RWPE2 (cell line): Measurements from ENCODE around the gene TTC28.

Experiments
- ATAC-seq: fragments of 200-7000 bp; cut with Tn5 transposase; 3 replicates; pipeline ENCODE4 v1.9.1; 2021; ENCODE audit warnings: low read depth
- DNase-seq: peaks from one replicate; pipeline ENCODE4 v3.0.0-alpha.2; 2020; ENCODE audit warnings: low spot score
- H3K27ac ChIP-seq: fragments of 450-650 bp; 2 replicates; pipeline ENCODE4 v1.5.1; 2017; ENCODE audit warnings: mild to moderate bottlenecking; ENCODE audit not compliant: poor library complexity, severe bottlenecking
- H3K27me3 ChIP-seq: fragments of 250-450 bp; sonication (Bioruptor Pico); 2 replicates; pipeline ENCODE4 v1.5.1; 2021; ENCODE audit warnings: mild to moderate bottlenecking, moderate library complexity; ENCODE audit not compliant: insufficient read depth, poor library complexity, severe bottlenecking
- H3K36me3 ChIP-seq: fragments of 250-450 bp; sonication (Bioruptor Pico); 2 replicates; pipeline ENCODE4 v1.5.1; 2020; ENCODE audit warnings: low read depth, mild to moderate bottlenecking, moderate library complexity
- H3K4me1 ChIP-seq: fragments of 250-450 bp; sonication (Bioruptor Pico); 2 replicates; pipeline ENCODE4 v1.5.1; 2021; ENCODE audit warnings: mild to moderate bottlenecking, moderate library complexity; ENCODE audit not compliant: insufficient read depth, poor library complexity, severe bottlenecking
- H3K4me3 ChIP-seq: fragments of 250-450 bp; sonication (Bioruptor Pico); 2 replicates; pipeline ENCODE4 v1.5.1; 2021; ENCODE audit warnings: mild to moderate bottlenecking, moderate library complexity; ENCODE audit not compliant: severe bottlenecking
- H3K9me3 ChIP-seq: fragments of 250-450 bp; sonication (Bioruptor Pico); 2 replicates; pipeline ENCODE4 v1.5.1; 2021; ENCODE audit warnings: mild to moderate bottlenecking, moderate library complexity; ENCODE audit not compliant: severe bottlenecking
- TF ChIP-seq, protein P1 (sequence below): fragments of 450-650 bp; IDR thresholded peaks from one replicate; pipeline ENCODE4 v1.5.1; 2017; ENCODE audit warnings: mild to moderate bottlenecking, moderate library complexity; ENCODE audit not compliant: poor library complexity, severe bottlenecking

TTC28 gene

GRCh38 chr22:28120691-28121592 lies 558.7 kb downstream of the TTC28 start:
- H3K27me3 ChIP-seq = no peaks in the 10 kb centered on the region
- H3K4me3 ChIP-seq = no peak overlapping the region
- no peaks in the 10 kb centered on the region for H3K9me3 ChIP-seq
- DNase-seq (no peak), ATAC-seq (no peak)
- no peaks in the 10 kb centered on the region for H3K36me3 ChIP-seq
- no peak overlapping the region for H3K27ac ChIP-seq
- peaks cover 19% of the 10 kb centered on the region for H3K4me1 ChIP-seq
- TF ChIP-seq, protein P1, sequence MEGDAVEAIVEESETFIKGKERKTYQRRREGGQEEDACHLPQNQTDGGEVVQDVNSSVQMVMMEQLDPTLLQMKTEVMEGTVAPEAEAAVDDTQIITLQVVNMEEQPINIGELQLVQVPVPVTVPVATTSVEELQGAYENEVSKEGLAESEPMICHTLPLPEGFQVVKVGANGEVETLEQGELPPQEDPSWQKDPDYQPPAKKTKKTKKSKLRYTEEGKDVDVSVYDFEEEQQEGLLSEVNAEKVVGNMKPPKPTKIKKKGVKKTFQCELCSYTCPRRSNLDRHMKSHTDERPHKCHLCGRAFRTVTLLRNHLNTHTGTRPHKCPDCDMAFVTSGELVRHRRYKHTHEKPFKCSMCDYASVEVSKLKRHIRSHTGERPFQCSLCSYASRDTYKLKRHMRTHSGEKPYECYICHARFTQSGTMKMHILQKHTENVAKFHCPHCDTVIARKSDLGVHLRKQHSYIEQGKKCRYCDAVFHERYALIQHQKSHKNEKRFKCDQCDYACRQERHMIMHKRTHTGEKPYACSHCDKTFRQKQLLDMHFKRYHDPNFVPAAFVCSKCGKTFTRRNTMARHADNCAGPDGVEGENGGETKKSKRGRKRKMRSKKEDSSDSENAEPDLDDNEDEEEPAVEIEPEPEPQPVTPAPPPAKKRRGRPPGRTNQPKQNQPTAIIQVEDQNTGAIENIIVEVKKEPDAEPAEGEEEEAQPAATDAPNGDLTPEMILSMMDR = no peak

GRCh38 chr22:28118957-28119631 lies 560.5 kb downstream of the TTC28 start:
- no peak for ATAC-seq
- Histone ChIP-seq H3K4me3 (no peak overlapping the region), H3K4me1 (peaks cover 21% of the 10 kb centered on the region), H3K9me3 (no peaks in the 10 kb centered on the region), H3K36me3 (no peaks in the 10 kb centered on the region), H3K27me3 (no peaks in the 10 kb centered on the region), H3K27ac (no peak overlapping the region)
- TF ChIP-seq, protein P1 = no peak
- DNase-seq = no peak

DNA sequence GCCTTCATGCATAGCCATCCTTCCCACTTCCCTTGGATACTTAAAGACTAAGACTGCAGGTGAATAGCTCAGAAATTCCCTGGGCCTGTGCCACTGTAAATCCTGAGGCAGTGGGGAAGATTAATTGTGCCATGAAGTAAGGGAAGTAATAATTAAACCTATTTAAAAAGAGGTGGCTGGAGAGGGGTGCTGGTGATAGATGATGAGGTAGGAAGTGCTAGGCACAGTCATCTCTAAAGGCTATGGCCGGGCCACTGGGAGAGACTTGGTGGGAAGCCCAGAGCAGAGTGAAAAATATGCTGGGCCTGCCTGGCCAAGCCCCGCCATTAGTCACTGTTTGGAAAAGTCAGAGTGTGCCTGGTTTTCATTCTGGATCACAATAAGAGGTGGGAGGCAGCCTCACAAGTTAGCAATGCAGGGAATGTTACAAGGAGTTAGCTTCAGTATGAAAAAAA lies 563.4 kb downstream of the TTC28 start:
- TF ChIP-seq, protein P1 = no peak
- DNase-seq (peak; percentile 84), ATAC-seq (peak; percentile 95)
- Histone ChIP-seq H3K4me3 (no peak overlapping the region), H3K27me3 (no peaks in the 10 kb centered on the region), H3K4me1 (peaks cover 20% of the 10 kb centered on the region), H3K27ac (peak overlapping the region; percentile 90), H3K36me3 (no peaks in the 10 kb centered on the region), H3K9me3 (no peaks in the 10 kb centered on the region)

DNA sequence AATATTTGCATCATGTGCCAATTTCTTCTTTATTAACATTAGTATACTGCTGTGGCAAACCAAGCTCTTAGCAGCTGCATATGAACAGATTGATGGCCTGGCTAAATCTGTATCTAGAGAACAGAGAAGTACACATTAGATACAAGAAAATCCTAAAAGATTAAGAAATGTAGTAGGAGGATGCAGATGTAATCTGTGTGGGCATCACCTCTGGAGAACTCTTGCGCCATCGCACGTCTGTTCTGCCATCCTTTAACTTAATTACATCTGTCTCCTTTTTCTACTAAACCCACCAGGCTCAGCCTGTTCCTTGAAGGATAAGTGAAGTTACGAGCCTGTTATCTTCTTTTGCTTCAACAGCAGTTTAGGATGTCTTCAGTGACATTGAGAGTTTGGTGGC lies 564.2 kb downstream of the TTC28 start:
- no peak for DNase-seq
- ATAC-seq = no peak
- H3K4me3 ChIP-seq = no peak overlapping the region
- TF ChIP-seq, protein P1 = no peak
- peaks cover 20% of the 10 kb centered on the region for H3K4me1 ChIP-seq
- no peaks in the 10 kb centered on the region for H3K36me3 ChIP-seq
- no peaks in the 10 kb centered on the region for H3K27me3 ChIP-seq
- H3K9me3 ChIP-seq = no peaks in the 10 kb centered on the region
- H3K27ac ChIP-seq = peak overlapping the region; percentile 90
